Activated naive CD4-positive, alpha-beta T cell treated with anti-CD3 and anti-CD28 coated beads, Interleukin-2, amount 50 U/mL, for 72 hours (primary cell): ENCODE measurements around the gene IL2RG. TPM values are rescaled to one million over a fixed set of nuclear protein-coding genes. Genes with fewer than 3 reads are reported as not detected.

Source experiments
- ATAC-seq, 2 donors: fragments of 150-1000 bp; cut with Tn5 transposase; 2 replicates each; pipeline ENCODE4 v1.10.0; 2021; ENCODE audit warnings: mild to moderate bottlenecking in 2 of 2, moderate library complexity in 2 of 2
- DNase-seq, 2 donors: peaks; one replicate each; pipeline ENCODE4 v3.0.0; 2021 to 2022; ENCODE audit warnings: low spot score in 2 of 2
- H3K27ac Mint-ChIP-seq, 2 donors: one replicate each; pipeline ENCODE4 v1.8.0; 2022; ENCODE audit warnings: mild to moderate bottlenecking in 2 of 2, mixed read lengths in 2 of 2
- H3K36me3 Mint-ChIP-seq, 2 donors: one replicate each; pipeline ENCODE4 v1.8.0; 2022; ENCODE audit warnings: mixed read lengths in 2 of 2
- H3K9me3 Mint-ChIP-seq, 2 donors: one replicate each; pipeline ENCODE4 v1.8.0; 2022; ENCODE audit warnings: mixed read lengths in 2 of 2
- total RNA-seq, 2 donors: library from RNA; stranded (reverse); gene quantifications; one replicate each; pipeline ENCODE4 v1.2.3, GENCODE V29; 2022

The IL2RG gene
- total RNA-seq, 2 donors from 2014 or later: 164 to 349 TPM

DNA sequence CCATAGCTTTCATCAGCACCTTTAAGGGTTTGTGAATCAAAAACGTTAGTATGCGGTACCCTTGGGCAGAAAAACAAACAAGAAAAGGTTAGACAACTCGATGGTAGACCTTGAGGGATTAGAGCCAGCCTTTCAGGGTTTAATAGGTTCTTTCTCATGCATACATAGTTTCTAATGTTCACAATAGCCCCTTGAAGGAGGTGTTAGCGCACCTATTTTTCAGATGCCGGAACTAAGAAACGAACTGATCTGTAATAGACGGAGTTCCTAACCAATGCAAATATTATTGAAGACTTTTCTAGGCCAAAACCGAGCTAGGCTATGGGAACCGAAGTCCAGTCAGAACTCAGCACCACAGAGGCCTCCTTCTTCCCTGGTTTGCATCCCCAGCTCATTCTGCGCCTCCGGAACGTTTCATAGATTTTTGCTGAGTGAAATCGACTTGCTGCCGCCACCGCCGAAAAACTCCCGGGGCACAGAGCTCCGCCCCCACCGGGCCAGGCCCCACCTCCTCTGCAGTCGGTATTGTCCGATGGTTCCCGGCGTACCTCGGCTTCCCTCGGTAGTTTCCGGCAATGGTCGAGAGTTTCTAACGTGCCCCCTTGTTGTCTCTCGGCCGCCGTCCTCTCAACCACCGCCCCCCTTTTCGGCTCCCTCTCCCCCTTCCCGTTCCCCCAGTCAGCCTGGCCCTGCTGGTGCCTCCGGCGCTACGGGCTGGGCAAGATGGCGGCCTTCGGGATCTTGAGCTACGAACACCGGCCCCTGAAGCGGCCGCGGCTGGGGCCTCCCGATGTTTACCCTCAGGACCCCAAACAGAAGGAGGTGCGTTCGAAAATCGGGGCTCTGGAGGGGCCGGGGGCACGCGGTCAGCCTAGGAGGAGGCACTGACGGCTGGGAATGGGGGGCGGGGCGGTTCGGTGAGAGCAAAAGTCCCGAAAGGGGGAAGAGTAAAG, 6.9 kb upstream of the IL2RG start, which contains the start of gene MED12:
Gene MED12, plus strand, starts transcription at position 565 of the 953 bp plus-strand sequence. Its CDS starts 159 bp downstream, at position 724.
- ATAC-seq (peak; percentile 93 to 97), DNase-seq (peak; percentile 78)
- Mint-ChIP-seq H3K9me3 (no peaks in the 10 kb centered on the region), H3K36me3 (no peaks in the 10 kb centered on the region), H3K27ac (peak within 1 kb of the TSS; percentile 82 to 84)

DNA sequence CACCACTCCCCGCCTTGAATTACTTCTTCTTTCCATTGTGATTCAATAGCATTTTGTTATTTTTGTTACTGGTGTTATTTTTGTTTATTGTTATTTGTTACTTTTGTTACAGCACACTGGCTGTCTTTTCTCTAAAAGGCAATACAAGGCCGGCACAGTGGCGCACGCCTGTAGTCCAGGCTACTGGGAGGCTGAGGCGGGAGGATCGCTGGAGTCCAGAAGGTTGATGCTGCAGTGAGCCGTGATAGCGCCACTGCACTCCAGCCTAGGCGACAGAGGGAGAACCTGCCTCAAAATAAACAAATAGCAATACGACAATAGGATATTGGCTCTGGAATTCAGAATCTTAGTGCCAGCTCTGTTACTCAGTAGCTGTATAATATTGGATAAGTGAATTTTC, 6.0 kb upstream of the IL2RG start:
- Mint-ChIP-seq H3K36me3 (no peaks in the 10 kb centered on the region), H3K9me3 (no peaks in the 10 kb centered on the region), H3K27ac (no peak overlapping the region)
- ATAC-seq (no peak), DNase-seq (no peak)

DNA sequence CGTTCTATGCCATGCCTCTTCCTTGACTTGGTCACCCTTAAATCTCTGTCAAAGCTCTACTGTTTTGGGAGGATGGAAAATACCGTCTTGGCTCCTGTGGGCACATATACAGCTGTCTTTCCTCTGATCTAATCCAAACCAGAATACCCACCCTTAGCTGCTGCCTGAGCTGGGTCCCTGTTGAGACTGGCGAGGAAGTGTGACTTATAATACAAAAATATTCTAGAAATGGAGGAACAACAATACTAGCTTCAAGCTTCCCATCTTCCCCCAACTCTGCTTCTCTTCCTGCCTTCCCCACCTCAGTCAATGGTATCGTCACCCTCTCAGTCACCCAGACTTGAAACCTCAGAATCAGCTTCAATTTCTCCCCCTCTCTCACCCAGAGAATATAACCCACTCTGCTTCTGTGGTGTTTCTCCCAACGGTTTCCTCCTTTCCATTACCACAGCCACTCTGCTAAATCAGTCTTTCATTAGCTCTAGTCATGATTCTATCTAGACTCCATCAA, 599 bp upstream of the IL2RG start:
- peak overlapping the region; percentile 96 to 98 for H3K27ac Mint-ChIP-seq
- ATAC-seq (peak; percentile 50 to 54), DNase-seq (no peak)
- H3K36me3 Mint-ChIP-seq: peaks cover 39 to 44% of the 10 kb centered on the region in 2 donors
- no peaks in the 10 kb centered on the region for H3K9me3 Mint-ChIP-seq

DNA sequence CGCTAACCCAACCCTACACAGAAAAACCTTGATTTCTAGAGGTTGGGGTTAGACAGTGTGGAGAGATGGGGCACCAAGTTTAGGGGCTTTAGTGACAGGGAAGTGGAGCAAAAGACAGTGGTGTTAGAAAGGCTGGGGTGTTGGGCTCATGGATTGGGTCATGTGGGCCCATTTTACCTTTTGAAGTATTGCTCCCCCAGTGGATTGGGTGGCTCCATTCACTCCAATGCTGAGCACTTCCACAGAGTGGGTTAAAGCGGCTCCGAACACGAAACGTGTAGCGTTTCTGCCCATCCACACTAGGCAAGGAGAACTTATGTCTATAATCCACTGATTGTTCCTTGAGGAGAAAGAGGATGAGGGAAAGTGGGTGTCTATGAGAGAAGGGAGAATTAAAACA, 2.3 kb downstream of the IL2RG start:
- no peak for ATAC-seq
- peaks cover 52 to 65% of the 10 kb centered on the region in 2 donors for H3K36me3 Mint-ChIP-seq
- H3K27ac Mint-ChIP-seq: peak overlapping the region; percentile 97 to 98
- H3K9me3 Mint-ChIP-seq: no peaks in the 10 kb centered on the region
- DNase-seq: no peak

- no peak for DNase-seq
- peak overlapping the region; percentile 97 to 98 for H3K27ac Mint-ChIP-seq
- no peaks in the 10 kb centered on the region for H3K9me3 Mint-ChIP-seq
- no peak for ATAC-seq
- peaks cover 54 to 68% of the 10 kb centered on the region in 2 donors for H3K36me3 Mint-ChIP-seq
Observed at GRCh38 chrX:71107762-71108360, 3.5 kb downstream of the IL2RG start.

- H3K9me3 Mint-ChIP-seq: no peaks in the 10 kb centered on the region
- DNase-seq (no peak), ATAC-seq (no peak)
- peak overlapping the region; percentile 50 to 98 for H3K27ac Mint-ChIP-seq
- H3K36me3 Mint-ChIP-seq: peaks cover 54 to 68% of the 10 kb centered on the region in 2 donors
Observed at GRCh38 chrX:71107245-71107644, 4.1 kb downstream of the IL2RG start.

- Mint-ChIP-seq H3K27ac (peak within 1 kb of the TSS; percentile 72 to 98), H3K36me3 (peaks cover 54 to 67% of the 10 kb centered on the region in 2 donors), H3K9me3 (no peaks in the 10 kb centered on the region)
- ATAC-seq (peak; percentile 58 to 63), DNase-seq (no peak)
Observed at GRCh38 chrX:71106427-71106826, 5.0 kb downstream of the IL2RG start, which contains the start of gene CXorf65. TSS of gene CXorf65 (minus strand) at chrX:71106740. CDS start at chrX:71106556, 184 bp downstream.

DNA sequence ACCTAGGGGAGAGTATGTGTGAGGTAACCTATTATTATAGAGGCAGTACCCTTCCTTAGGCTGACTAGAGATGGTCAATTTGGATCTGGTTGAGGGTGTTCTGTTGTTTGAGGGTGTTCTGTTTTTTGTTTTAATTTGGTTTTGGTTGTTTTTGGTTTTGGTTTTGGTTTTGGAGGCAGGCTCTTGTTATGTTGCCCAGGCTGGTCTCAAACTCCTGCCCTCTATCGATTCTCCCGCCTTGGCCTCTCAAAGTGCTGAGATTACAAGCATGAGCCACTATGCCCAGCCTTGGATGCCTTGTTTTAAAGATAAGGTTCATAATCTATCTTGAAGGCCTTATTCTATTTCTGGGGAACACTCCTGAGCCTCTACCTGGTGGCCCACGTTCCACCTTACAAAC, 5.7 kb downstream of the IL2RG start:
- no peaks in the 10 kb centered on the region for H3K9me3 Mint-ChIP-seq
- ATAC-seq (no peak), DNase-seq (no peak)
- peaks cover 46 to 59% of the 10 kb centered on the region in 2 donors for H3K36me3 Mint-ChIP-seq
- H3K27ac Mint-ChIP-seq: peak overlapping the region; percentile 72 to 77

DNA sequence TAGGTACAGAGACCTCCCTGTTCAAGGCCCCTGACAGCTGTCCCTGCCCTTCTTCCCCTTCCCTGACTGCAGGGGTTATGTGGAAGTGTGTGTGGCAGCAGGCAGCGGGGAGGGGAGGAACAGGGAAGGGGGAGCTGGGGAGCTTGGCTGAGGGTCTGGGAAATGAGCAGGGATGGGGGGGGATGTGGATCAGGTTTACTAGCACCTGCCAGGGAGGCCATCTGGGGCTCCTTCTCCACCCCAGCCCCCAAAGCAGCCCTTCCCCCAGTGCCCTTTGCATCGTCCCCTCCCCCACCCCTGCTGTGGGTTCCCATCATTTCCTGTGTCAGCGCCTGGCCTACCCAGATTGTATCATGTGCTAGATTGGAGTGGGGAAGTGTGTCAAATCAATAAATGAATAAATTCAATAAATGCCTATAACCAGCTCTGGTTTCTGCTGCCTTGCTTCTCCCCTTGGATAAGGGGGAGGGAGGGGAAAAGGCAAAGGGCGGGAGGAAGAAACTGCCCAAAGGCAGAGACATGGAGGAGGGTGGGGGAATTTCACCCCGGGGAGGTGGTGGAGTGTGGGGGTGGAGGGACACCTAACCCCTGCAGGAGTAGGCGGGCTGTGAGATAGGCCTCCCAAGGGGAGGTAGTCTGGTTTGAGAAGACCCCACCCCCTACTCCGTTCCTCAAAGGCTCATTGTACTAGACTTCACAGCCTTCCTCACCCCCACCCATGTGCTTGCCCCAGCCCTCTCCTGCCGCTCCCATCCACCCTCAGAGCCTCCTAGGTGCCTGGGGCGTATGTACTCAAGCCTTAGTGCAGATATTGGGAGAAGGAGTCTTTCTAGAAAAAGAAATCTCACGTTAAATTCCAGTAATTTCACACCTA, 8.0 kb downstream of the IL2RG start:
- Mint-ChIP-seq H3K36me3 (peaks cover 24 to 36% of the 10 kb centered on the region in 2 donors), H3K27ac (peak overlapping the region; percentile 88 to 92), H3K9me3 (no peaks in the 10 kb centered on the region)
- DNase-seq (no peak), ATAC-seq (peak; percentile 30 to 55)

- DNase-seq (no peak), ATAC-seq (no peak)
- peaks cover 15 to 26% of the 10 kb centered on the region in 2 donors for H3K36me3 Mint-ChIP-seq
- no peaks in the 10 kb centered on the region for H3K9me3 Mint-ChIP-seq
- peak overlapping the region in 1 of 2 donors; percentile 88 for H3K27ac Mint-ChIP-seq
Observed at GRCh38 chrX:71102292-71102691, 9.1 kb downstream of the IL2RG start.

- peak overlapping the region in 1 of 2 donors; percentile 88 for H3K27ac Mint-ChIP-seq
- ATAC-seq (no peak), DNase-seq (no peak)
- peaks cover 14% of the 10 kb centered on the region in 2 donors for H3K36me3 Mint-ChIP-seq
- no peaks in the 10 kb centered on the region for H3K9me3 Mint-ChIP-seq
Observed at GRCh38 chrX:71100581-71101505, 10.5 kb downstream of the IL2RG start.

DNA sequence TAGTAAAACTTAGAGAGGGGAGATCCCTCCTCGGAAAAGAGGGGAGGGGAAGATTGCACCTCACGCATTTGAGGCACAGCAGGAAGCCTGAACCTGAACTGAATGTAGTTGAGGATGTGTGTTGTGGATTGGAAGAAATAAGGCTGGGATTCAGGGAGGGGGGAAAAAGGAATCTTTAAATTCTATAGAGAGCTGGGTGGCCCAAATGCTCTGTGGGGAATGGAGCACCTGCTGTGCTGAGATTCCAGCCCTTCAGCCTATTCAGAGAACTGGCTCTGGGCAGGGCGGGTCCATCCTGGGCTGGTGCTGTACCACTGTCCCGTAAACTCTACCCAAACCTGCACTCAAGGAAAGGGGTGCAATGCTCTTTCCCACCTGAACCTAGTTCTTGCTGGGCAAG, 11.6 kb downstream of the IL2RG start:
- Mint-ChIP-seq H3K36me3 (peaks cover 10 to 14% of the 10 kb centered on the region in 2 donors), H3K9me3 (no peaks in the 10 kb centered on the region), H3K27ac (peak overlapping the region in 1 of 2 donors; percentile 44)
- no peak for DNase-seq
- ATAC-seq: no peak

DNA sequence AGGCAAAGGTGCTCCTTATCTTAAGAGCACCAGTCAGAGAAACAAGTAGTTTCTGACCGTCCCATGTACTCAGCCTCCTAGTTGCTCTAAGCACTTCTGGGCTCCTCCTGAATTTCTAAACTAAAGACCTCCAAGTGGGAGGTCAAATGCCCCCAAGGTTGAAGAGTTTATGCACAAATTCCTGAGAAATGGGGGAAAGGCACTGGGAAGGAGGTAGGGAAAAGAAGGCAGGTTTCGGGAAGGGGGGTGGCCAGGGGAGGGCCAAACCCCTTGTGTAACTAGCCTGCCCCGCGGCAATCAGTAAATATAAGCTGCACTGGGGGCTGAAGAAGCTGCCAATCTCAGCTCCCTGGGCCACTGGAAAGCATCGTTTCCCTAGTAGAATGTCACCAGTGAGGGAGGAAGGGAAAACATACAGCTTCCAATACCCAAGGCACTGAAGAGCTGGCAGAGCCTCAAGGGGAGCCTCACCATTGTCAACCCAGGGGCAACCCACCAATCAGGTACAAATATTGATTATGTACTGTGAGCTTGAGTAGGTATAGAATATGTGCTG, 12.3 kb downstream of the IL2RG start:
- H3K36me3 Mint-ChIP-seq: peaks cover 3 to 7% of the 10 kb centered on the region in 2 donors
- no peak for DNase-seq
- H3K27ac Mint-ChIP-seq: no peak overlapping the region
- ATAC-seq: no peak
- no peaks in the 10 kb centered on the region for H3K9me3 Mint-ChIP-seq

GRCh38 chrX:71098302-71098701, 13.1 kb downstream of the IL2RG start:
- Mint-ChIP-seq H3K36me3 (peaks cover 0 to 5% of the 10 kb centered on the region in 2 donors), H3K9me3 (no peaks in the 10 kb centered on the region), H3K27ac (no peak overlapping the region)
- DNase-seq (peak in 1 of 2 donors; percentile 69), ATAC-seq (peak; percentile 30 to 37)

- ATAC-seq: no peak
- no peak for DNase-seq
- Mint-ChIP-seq H3K36me3 (peaks cover 0 to 5% of the 10 kb centered on the region in 2 donors), H3K27ac (peak overlapping the region in 1 of 2 donors; percentile 90), H3K9me3 (no peaks in the 10 kb centered on the region)
Observed at GRCh38 chrX:71096760-71097032, 14.7 kb downstream of the IL2RG start.
